Activated CD4-positive, alpha-beta T cell treated with anti-CD3 and anti-CD28 coated beads, Interleukin-2, amount 50 U/mL, for 24 hours (primary cell): ENCODE measurements around the gene STAT3.
A peak's percentile ranks its signal among the peaks of the same experiment; 100 is the strongest.

Experiments
- DNase-seq, 2 donors: peaks; one replicate each; pipeline ENCODE4 v3.0.0-alpha.2; 2020; ENCODE audit warnings: low read depth in 1 of 2, low spot score in 1 of 2

The STAT3 gene

GRCh38 chr17:42282478-42283080, 105.7 kb downstream of the STAT3 start:
- no peak for DNase-seq

- no peak for DNase-seq
Observed at GRCh38 chr17:42281571-42282096, 106.6 kb downstream of the STAT3 start.

- DNase-seq = no peak
Observed at GRCh38 chr17:42279776-42280630, 108.2 kb downstream of the STAT3 start.

- DNase-seq = no peak
Observed at GRCh38 chr17:42277342-42277712, 110.9 kb downstream of the STAT3 start.

- no peak for DNase-seq
Observed at GRCh38 chr17:42276609-42277341, 111.5 kb downstream of the STAT3 start.

GRCh38 chr17:42276359-42276608, 112.0 kb downstream of the STAT3 start, which contains the start of gene STAT5B:
Gene STAT5B (minus strand): TSS chr17:42276391. CDS start chr17:42232127, 44,264 bp downstream.
- DNase-seq = no peak

DNA sequence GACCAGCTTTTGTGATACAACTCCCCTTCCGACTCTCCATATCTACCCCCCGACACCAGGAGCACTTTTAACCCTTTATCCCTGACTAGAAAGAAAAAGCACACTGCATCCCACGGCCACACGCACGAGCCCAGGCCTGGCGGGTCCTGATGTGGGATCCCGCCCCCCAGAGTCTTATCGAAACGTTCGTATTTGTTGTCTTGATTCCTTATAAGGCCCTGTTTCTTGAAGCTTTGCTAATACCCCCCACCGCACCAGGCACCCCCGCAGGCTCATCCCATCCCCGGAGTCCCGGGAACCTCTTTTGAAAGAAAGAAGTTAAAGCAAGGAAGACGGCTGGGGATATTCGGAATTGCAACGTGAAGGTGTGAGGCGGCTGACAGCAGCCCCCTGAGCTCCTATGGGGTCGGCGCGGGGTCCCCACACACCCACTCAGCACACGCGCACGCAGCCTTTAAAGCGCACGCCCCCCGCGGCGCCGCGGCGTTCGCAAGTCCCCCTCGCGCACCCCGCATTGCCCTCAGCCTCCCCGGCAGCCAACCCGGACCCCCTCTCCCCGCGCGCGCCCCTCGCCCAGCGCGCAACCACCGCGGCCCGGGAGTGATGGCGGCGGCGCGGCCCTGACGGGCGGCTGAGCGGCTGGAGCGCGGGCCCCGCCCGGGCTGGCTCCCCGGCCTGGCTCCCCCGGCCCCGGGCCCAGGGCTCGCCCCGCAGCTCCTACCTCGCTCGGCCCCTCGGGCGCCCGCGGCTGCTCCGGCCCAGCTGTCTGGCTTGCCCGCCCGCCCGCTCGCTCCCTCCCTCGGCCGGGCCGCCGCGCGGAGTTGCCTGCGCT, 112.5 kb downstream of the STAT3 start:
- no peak for DNase-seq

DNA sequence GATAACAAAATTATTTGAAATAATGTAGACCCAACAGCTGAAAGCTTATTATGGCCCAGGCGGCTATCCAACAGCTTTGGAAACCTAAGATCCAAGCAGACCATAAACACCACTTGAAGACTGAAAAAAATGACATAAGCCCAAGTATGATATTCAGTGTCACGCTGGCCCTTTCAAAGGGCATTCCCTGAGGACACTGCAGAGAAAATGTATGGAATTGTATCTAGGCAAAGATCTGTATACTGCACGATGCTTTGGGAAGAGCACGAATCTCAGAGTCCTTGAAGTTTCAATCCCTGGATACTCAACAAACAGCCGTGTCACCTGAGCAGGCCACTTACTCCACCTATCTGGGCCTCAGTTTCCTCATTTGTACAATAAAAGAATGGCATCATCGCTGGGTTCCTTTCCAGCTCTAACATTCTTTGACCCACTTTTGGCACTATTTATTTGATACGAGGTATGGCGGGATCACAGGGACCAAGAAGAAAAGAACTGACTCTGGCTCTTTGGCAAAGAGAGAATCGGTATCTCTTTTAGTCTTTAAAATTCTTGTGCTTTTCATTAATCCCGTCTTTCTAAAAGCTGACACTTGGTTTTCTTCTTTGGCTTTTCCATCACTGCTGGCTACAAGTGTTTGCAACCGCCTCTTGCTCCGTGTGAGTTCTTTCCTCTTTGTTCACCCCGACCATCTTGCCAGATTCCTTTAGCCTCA, 113.3 kb downstream of the STAT3 start:
- no peak for DNase-seq

- no peak for DNase-seq
Observed at GRCh38 chr17:42274253-42274542, 114.0 kb downstream of the STAT3 start.

- DNase-seq = no peak
Observed at GRCh38 chr17:42273474-42274252, 114.6 kb downstream of the STAT3 start.

DNA sequence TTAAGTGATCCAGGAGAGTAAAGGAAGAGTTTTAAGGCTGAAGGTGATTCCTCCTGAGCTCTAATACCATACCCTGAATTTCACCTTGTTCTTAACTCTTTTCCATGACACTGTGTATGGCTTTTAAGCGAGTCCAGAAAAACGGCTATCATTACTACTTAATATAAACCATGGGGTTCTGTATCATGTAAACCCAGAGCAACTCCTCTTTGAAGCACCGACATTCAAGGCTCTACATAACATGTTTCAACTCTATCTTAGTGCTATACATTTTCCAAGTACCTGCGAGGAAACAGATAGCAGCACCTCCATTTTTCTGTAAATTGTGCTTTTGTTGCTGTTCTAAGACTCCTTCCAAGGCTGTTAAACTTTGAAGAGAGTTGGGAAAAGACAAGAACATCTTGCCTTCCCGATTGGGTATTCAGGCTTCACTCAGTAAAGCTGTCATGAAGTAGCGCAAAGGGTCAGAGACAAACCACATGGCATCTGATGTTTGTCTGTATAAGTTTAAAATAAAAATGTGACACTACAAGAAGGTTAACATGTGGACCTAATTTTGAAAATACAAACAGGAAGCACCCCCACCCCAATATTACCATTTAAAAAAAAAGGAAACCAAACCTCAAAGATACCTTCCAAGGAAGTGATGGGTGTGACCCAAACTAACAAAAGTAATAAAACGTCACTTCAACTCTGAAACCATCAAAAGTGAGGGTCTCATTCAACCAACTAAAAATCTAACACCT, 115.9 kb downstream of the STAT3 start:
- no peak for DNase-seq

DNA sequence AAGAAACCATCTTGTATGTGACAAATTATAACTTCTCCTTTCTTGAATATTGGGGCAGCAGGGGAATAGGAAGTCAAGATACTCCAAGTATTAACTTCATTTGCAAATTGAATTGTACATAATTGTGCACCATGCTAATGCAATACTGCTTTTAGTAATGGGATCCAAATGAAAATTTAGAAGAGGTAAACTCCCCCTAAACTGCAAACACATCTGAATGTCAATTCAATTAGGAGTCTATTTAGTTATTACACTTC, 116.5 kb downstream of the STAT3 start:
- no peak for DNase-seq

- DNase-seq = no peak
Observed at GRCh38 chr17:42271006-42271778, 117.0 kb downstream of the STAT3 start.

- no peak for DNase-seq
Observed at GRCh38 chr17:42270596-42270995, 117.6 kb downstream of the STAT3 start.

GRCh38 chr17:42270170-42270535, 118.1 kb downstream of the STAT3 start:
- no peak for DNase-seq

DNA sequence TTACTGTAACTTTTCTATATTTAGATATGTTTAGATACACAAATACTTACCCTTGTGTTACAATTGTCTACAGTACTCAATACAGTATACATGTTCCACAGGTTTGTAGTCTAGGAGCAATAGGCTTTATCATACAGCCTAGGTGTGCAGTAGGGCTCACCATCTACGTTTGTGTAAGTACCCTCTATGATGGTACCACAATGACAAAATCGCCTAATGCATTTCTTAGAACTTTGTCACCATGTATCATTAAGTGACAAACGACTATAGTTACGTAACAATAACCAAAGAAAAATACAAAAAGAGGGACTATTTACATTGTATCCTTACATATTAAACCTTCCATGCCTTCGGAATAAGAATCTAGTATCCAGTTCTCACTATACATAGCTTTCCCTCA, 120.0 kb downstream of the STAT3 start:
- DNase-seq = no peak

DNA sequence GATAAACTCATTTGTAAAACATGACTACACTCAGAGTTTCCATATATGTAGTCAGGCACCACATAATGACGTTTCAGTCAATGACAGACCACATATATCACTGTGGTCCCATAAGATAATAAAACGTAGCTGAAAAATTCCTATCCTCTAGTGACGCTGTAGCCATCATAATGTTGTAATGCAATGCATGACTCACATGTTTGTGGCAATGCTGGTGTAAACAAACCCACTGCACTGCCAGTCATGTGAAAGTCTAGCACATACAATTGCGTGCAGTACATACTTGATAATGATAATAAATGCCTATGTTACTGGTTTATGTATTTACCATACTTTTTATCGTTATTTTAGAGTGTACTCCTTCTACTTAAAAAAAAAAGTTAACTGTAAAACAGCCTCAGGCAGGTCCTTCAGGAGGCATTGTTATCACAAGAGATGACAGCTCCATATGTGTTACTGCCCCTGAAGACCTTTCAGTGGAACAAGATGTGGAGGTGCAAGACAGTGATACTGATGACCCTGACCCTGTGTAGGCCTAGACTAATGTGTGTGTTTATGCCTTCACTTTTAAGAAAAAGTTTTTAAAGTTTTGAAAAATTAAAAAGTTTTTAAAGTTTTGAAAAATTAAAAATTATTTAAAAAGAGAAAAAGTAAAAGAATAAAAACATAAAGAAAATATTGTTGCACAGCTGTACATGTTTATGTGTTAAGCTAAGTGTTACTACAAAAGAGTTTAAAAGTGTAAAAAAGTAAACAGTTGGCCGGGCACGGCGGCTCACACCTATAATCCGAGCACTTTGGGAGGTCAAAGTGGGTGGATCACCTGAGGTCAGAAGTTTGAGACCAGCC, 121.1 kb downstream of the STAT3 start:
- DNase-seq = peak in 1 of 2 donors; percentile 66

DNA sequence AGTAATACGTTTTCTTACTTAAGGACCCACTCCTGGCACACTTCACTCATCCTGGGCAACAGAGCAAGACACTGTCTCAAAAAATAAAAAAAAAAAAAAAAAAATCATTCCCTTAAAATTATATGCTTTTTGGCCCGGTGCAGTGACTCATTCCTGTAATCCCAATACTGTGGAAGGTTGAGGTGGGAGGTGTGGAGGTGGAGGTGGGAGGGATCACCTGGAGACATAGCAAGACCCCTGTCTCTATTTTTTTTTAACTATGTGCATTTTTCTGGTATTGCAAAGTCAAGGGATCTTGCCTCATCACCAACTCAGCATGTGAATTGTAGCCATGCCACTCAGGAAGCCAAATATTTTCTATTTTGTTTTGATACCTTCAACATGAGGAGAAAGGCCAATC, 121.8 kb downstream of the STAT3 start:
- no peak for DNase-seq
